ENCODE data around the gene PTGS1. TPM values are rescaled to one million over a fixed set of nuclear protein-coding genes. Genes with fewer than 3 reads are reported as not detected.

Gene PTGS1
- total and polyA plus RNA-seq, 4 donors = 0.84 to 5.3 (median 1.1) TPM

DNA sequence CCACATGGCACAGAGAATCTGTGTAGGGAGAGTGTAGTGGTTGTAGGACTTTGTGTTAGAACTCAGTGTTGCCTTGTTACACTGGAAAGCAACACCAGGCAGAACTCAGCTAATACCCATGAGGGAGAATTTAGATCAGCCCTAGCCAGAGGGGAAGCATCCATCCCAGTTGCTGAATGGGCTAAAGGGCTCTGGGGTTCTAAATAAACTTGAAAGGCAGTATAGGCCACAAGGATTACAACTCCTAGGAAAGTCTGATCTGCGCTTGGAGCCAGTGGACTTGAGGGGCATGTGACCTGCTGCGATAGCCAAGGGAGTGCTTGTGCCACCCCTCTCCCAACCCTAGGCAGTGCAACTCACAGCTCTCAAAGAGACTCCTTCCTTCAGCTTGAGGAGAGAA, 26.9 kb downstream of the PTGS1 start:
- Histone ChIP-seq H3K27me3 (ENCODE audit: control insufficient read depth in 4 of 4, insufficient read depth in 4 of 4, low read length in 3 of 4) (no peaks in the 10 kb centered on the region), H3K4me3 (ENCODE audit: low read depth in 1 of 3, low read length in 3 of 3) (no peak overlapping the region), H3K27ac (ENCODE audit: low read depth in 1 of 2, low read length in 2 of 2) (no peak overlapping the region), H3K36me3 (ENCODE audit: control insufficient read depth in 4 of 4, insufficient read depth in 3 of 4, low read depth in 1 of 4, low read length in 3 of 4) (no peaks in the 10 kb centered on the region), H3K4me1 (ENCODE audit: control insufficient read depth in 4 of 4, insufficient read depth in 4 of 4, low read length in 3 of 4) (no peaks in the 10 kb centered on the region), H3K9me3 (ENCODE audit: control insufficient read depth in 4 of 4, low read length in 3 of 4) (no peaks in the 10 kb centered on the region), H3K9ac (ENCODE audit: low read depth in 1 of 2, low read length in 2 of 2) (no peak overlapping the region)
- 98% methylated on average over 2 of the region's 2 CpGs for WGBS
- TF ChIP-seq RXRA (IDR thresholded peaks at IDR 0.05) (no peak), GABPA (IDR thresholded peaks at IDR 0.05 in 1 of 2, conservative IDR thresholded peaks at IDR 0.05 in 1 of 2) (no peak), HNF4G (IDR thresholded peaks at IDR 0.05) (no peak), FOXA1 (IDR thresholded peaks at IDR 0.05) (no peak), TAF1 (conservative IDR thresholded peaks at IDR 0.05) (no peak), NR2F2 (IDR thresholded peaks at IDR 0.05) (no peak), CTCF (IDR thresholded peaks at IDR 0.05; ENCODE audit: low read depth, low read length, missing input control) (no peak), SP1 (IDR thresholded peaks at IDR 0.05) (no peak), HNF4A (conservative IDR thresholded peaks at IDR 0.05) (no peak), RAD21 (IDR thresholded peaks at IDR 0.05) (no peak), JUND (IDR thresholded peaks at IDR 0.05) (no peak), MAX (IDR thresholded peaks at IDR 0.05) (no peak), EGR1 (IDR thresholded peaks at IDR 0.05; ENCODE audit: low read depth in 2 of 2) (no peak), YY1 (IDR thresholded peaks at IDR 0.05) (no peak), FOXA2 (IDR thresholded peaks at IDR 0.05) (no peak)
- TF ChIP-seq, protein P1, sequence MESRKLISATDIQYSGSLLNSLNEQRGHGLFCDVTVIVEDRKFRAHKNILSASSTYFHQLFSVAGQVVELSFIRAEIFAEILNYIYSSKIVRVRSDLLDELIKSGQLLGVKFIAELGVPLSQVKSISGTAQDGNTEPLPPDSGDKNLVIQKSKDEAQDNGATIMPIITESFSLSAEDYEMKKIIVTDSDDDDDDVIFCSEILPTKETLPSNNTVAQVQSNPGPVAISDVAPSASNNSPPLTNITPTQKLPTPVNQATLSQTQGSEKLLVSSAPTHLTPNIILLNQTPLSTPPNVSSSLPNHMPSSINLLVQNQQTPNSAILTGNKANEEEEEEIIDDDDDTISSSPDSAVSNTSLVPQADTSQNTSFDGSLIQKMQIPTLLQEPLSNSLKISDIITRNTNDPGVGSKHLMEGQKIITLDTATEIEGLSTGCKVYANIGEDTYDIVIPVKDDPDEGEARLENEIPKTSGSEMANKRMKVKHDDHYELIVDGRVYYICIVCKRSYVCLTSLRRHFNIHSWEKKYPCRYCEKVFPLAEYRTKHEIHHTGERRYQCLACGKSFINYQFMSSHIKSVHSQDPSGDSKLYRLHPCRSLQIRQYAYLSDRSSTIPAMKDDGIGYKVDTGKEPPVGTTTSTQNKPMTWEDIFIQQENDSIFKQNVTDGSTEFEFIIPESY (IDR thresholded peaks at IDR 0.05) = no peak
- TF ChIP-seq, protein P2, sequence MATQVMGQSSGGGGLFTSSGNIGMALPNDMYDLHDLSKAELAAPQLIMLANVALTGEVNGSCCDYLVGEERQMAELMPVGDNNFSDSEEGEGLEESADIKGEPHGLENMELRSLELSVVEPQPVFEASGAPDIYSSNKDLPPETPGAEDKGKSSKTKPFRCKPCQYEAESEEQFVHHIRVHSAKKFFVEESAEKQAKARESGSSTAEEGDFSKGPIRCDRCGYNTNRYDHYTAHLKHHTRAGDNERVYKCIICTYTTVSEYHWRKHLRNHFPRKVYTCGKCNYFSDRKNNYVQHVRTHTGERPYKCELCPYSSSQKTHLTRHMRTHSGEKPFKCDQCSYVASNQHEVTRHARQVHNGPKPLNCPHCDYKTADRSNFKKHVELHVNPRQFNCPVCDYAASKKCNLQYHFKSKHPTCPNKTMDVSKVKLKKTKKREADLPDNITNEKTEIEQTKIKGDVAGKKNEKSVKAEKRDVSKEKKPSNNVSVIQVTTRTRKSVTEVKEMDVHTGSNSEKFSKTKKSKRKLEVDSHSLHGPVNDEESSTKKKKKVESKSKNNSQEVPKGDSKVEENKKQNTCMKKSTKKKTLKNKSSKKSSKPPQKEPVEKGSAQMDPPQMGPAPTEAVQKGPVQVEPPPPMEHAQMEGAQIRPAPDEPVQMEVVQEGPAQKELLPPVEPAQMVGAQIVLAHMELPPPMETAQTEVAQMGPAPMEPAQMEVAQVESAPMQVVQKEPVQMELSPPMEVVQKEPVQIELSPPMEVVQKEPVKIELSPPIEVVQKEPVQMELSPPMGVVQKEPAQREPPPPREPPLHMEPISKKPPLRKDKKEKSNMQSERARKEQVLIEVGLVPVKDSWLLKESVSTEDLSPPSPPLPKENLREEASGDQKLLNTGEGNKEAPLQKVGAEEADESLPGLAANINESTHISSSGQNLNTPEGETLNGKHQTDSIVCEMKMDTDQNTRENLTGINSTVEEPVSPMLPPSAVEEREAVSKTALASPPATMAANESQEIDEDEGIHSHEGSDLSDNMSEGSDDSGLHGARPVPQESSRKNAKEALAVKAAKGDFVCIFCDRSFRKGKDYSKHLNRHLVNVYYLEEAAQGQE (IDR thresholded peaks at IDR 0.05) = no peak
- TF ChIP-seq, protein P3, sequence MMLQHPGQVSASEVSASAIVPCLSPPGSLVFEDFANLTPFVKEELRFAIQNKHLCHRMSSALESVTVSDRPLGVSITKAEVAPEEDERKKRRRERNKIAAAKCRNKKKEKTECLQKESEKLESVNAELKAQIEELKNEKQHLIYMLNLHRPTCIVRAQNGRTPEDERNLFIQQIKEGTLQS (IDR thresholded peaks at IDR 0.05) = no peak
- peak; percentile 14 for DNase-seq (ENCODE audit: low spot score)
